Suppressor macrophage treated with lipopolysaccharide for 1 hour (primary cell): ENCODE measurements around the gene FIS1.
"Not testable (repeated sequence)": the region's sequence is repeated elsewhere in the genome, so short reads cannot be mapped to it uniquely, and the experiment has no call there.

Experiments used
- DNase-seq, 3 donors: peaks; one replicate each; pipeline ENCODE4 v3.0.0-alpha.2; 2020 to 2022

Gene FIS1

GRCh38 chr7:101244375-101245146 is at the start of gene FIS1:
FIS1 (minus strand) TSS chr7:101245081; CDS start chr7:101245004, 77 bp downstream.
- DNase-seq: peak; percentile 91 to 96 (median 94)

- DNase-seq: no peak
Observed at GRCh38 chr7:101294039-101294831, 49.4 kb upstream of the FIS1 start.

- not testable (repeated sequence) for DNase-seq
Observed at GRCh38 chr7:101293069-101294021, 48.5 kb upstream of the FIS1 start.

- not testable (repeated sequence) for DNase-seq
Observed at GRCh38 chr7:101292566-101292965, 47.7 kb upstream of the FIS1 start.

DNA sequence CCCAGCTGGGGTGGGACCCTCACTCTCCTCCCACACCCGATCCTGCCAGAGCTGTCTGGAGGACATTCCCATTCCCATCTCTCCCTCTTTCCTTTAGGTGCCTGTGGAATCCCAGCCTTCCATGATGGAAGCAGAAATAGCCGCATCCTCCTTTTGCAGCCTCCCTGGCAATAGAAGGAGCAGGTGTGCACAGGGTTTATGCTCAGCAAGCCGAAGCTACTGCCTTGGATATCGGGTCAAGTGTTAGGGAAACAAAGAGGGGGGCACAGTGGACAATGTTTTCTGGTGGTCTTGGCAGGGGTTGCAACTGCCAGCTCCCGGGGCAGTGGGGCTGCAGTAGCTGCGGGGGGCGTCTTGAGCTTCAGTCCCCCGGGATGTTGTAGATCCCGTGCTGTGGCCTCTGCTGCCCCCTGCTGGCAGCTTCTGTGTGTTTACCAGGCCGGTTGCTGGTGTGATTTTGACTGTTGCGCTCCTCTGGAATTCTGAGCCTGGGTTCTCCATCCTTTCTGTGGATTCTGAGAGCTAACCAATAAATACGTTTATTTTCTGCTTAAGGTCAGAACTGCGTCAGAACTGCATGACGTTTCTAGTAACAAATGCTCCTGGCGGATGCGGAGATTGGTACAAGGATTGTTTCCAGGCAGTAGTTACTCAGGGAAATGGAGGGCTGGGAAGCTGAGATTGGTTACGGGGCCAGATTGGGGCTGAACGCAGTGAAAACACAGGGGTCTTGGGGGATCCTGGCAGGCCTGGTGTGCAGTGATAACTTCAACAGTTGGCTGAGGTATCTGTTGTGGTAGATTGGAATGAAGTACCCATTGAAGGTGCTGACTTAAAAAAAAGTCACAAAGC is 45.5 kb upstream of the FIS1 start:
- peak in 2 of 3 donors; percentile 27 to 41 for DNase-seq

DNA sequence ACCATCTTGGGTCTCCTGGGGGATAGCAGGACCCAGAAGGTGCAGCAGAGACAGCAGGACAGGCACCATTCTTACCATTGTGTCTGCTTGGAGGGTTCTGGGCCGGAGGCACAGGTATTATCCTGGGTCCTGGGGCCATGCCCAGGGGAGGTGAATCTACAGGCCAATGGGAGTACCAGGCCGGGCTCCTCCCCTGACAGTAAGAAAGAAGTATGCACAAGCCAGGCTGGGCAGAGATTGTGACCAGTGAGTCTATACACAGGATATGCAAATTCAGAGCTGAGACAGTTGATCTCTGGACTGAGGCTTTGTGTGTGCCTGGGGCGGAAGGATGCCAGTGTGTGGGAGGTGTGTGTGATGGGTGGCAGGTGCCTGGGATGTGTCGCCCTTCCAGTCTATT is 44.8 kb upstream of the FIS1 start:
- not testable (repeated sequence) for DNase-seq

DNA sequence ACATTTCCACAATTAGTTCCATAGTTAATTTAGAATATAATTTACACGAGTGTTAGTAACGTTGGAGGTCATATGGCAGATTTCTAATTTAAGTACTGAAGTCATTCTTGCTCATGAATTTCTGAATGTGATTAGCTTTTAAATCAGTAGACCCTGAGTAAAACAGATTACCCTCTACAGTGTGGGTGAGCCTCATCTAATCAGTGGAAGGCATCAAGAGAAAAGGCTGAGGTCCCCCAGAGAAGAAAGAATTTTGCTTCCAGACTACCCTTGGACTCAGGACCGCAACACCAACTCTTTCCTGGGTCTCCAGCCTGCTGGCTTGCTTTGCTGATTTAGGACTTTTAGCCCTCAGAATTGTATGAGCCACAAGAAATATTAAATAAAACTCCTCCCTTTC is 43.6 kb upstream of the FIS1 start:
- DNase-seq: no peak

DNA sequence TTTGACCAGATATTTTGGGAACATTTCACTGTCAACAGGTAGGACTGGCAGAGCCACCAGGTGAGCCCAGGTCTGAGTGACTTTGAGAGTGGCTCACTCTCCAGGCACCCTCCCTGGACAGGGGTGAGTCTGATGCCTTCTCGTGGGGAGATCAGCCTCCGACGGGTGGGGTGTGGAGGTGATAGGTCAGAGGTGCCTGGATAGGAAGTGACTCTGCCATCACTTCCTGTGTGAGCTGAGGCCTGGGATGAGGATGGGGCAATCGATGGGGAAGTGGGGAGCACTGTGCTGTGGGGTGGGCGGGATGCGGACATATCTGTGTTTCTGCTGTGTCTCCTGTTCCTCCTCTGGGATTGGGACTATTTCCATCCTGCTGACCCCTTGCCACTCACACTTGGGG is 42.2 kb upstream of the FIS1 start:
- DNase-seq: peak; percentile 66 to 71 (median 68)

GRCh38 chr7:101285880-101286279 is 41.0 kb upstream of the FIS1 start:
- not testable (repeated sequence) for DNase-seq

- DNase-seq: no peak
Observed at GRCh38 chr7:101285171-101285570, 40.3 kb upstream of the FIS1 start.

DNA sequence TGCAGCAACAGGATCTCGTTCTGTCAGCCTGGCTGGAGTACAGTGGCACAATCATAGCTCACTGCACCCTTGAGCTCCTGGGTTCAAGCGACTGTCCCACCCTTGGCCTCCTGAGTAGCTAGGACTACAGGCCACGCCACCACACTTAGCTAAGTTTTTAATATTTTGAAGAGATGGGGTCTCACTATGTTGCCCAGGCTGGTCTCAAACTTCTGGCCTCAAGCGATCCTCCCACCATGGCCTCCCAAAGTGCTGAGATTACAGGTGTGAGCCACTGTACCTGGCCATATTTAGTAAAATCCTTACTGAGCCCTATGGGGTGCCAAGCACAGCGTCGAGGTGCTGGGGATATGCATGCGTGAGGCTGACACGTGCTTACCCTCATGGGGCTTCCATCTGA is 36.0 kb upstream of the FIS1 start:
- not testable (repeated sequence) for DNase-seq

GRCh38 chr7:101278461-101279292 is 33.8 kb upstream of the FIS1 start:
- DNase-seq: no peak

DNA sequence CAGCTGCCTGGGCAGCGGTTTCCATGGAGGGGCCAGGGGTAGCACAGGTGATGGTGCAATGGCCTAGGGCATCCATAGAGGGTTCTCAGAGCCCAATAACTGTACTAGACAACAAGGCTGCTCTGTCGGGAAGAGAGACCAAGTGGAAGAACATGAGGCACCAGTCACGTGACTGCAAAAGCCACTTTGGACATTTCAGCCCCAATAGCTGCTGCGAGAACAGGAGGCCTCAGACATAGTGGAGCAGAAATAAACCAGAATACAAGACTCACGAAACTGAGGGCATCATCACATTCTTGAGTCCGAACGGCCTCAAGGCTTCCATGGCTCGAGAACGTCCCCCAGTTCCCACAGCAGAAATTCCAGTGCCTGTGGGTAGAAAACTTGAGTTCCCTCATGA is 32.3 kb upstream of the FIS1 start:
- no peak for DNase-seq

- DNase-seq: no peak
Observed at GRCh38 chr7:101273206-101273605, 28.3 kb upstream of the FIS1 start.

- DNase-seq: no peak
Observed at GRCh38 chr7:101271021-101271420, 26.1 kb upstream of the FIS1 start.

- no peak for DNase-seq
Observed at GRCh38 chr7:101269664-101270063, 24.8 kb upstream of the FIS1 start.

GRCh38 chr7:101265622-101266516 is 21.0 kb upstream of the FIS1 start:
- DNase-seq: no peak

GRCh38 chr7:101264102-101264706 is 19.3 kb upstream of the FIS1 start:
- DNase-seq: peak in 2 of 3 donors; percentile 33 to 48

- DNase-seq: no peak
Observed at GRCh38 chr7:101258243-101258731, 13.4 kb upstream of the FIS1 start.
